Adrenal gland (tissue), 12 donors: ENCODE results near the gene TARBP2. TPM values are rescaled to one million over a fixed set of nuclear protein-coding genes. Genes with fewer than 3 reads are reported as not detected.
A peak's percentile ranks its signal among the peaks of the same experiment; 100 is the strongest.

Source experiments
- DNase-seq, 7 donors: peaks; one replicate each; pipeline ENCODE4 v3.0.0-alpha.2; 2019 to 2020
- H3K27ac ChIP-seq, 5 donors: fragments of 200-600 bp; sonication (generic) in 4 of 5; 1 replicate in 3 of 5; 2 replicates in 2 of 5; pipeline versions ENCODE4 v1.5.1 to v1.8.0; 2016 to 2020; ENCODE audit warnings: mild to moderate bottlenecking in 1 of 5
- H3K27me3 ChIP-seq: fragments of 200-600 bp; 2 replicates; pipeline ENCODE4 v1.8.0; 2021
- H3K36me3 ChIP-seq, 2 donors: fragments of 200-600 bp; replicated peaks in 1 of 2; 1 replicate in 1 of 2; 2 replicates in 1 of 2; pipeline versions ENCODE4 v1.5.1 to v1.8.0; 2018 to 2022
- H3K4me1 ChIP-seq, 2 donors: fragments of 200-600 bp; replicated peaks in 1 of 2; 1 replicate in 1 of 2; 2 replicates in 1 of 2; pipeline versions ENCODE4 v1.5.1 to v1.8.0; 2018 to 2021
- H3K4me3 ChIP-seq, 4 donors: fragments of 200-600 bp; sonication (generic) in 3 of 4; one replicate each; pipeline ENCODE4 v1.5.1; 2016 to 2018
- H3K9me3 ChIP-seq, 3 donors: fragments of 200-600 bp; sonication (generic) in 1 of 3; replicated peaks in 1 of 3; 1 replicate in 2 of 3; 2 replicates in 1 of 3; pipeline versions ENCODE4 v1.5.1 to v1.8.0; 2016 to 2021
- CTCF ChIP-seq, 6 experiments: fragments of 450-650 bp in 4 of 6; fragments of 200-600 bp in 2 of 6; sonication (generic) in 1 of 6; IDR thresholded peaks; 1 replicate in 5 of 6; 2 replicates in 1 of 6; pipeline versions ENCODE4 v1.5.1 to v1.8.0; 2016 to 2021; ENCODE audit warnings: antibody characterized with exemption in 6 of 6, mild to moderate bottlenecking in 2 of 6, moderate library complexity in 1 of 6
- POLR2A ChIP-seq, 2 donors: fragments of 450-650 bp; IDR thresholded peaks; one replicate each; pipeline ENCODE4 v1.6.1; 2017; ENCODE audit warnings: antibody characterized with exemption in 2 of 2, mild to moderate bottlenecking in 2 of 2, moderate library complexity in 1 of 2
- WGBS, 4 donors: extraction: QIAGEN DNeasy Blood & Tissue Kit in 2 of 4; methylation state at CpG; one replicate each; pipeline versions ENCODE4 v1.1.5 to v1.1.7; 2013 to 2017; 5-methylcytosine and 5-hydroxymethylcytosine counted together
- intact Hi-C, 2 donors: fragments of 100-400 bp; cut with DNase I; formaldehyde crosslinking; loops; one replicate each; pipeline versions ENCODE4 v1.14.1 to v1.15.0; 2022 to 2023
- polyA plus RNA-seq, 3 donors: library from polyadenylated mRNA; stranded (reverse); fragments of 200-250 nt in 2 of 3; fragments of 350-450 nt in 1 of 3; fragmentation: Illumina TruSeq in 1 of 3; extraction: RNeasy Lipid Tissue Mini Kit (QIAGEN cat#74804) in 1 of 3; gene quantifications; one replicate each; pipeline ENCODE4 v1.2.3, GENCODE V29; 2013 to 2014
- total RNA-seq, 9 donors: library from RNA; depleted of rRNA in 4 of 9; stranded (reverse); fragments of >200 nt in 4 of 9; fragments of 120-200 nt in 1 of 9; fragmentation: NEBNext Ultra II Directional in 1 of 9; extraction: Animal tissue kit (Norgen Biotek cat#: 25700) in 1 of 9; gene quantifications; one replicate each; pipeline versions ENCODE4 v1.1.0 to v1.2.4, GENCODE V29; 2013 to 2023
- donor health status: healthy with polysubstance abuse.
- donor health status: Bipolar disorder and iron deficiency.
- donor health status: DM: yes; HTN: yes; CAD: no.
- donor health status: DM: no; HTN: no; CAD: no.
- donor health status: DM: no; HTN: no; CAD: no.
- donor health status: DM: yes; HTN: yes; CAD: no.

Gene TARBP2
- total and polyA plus RNA-seq, 12 donors = 14.9 to 72.9 (median 32.8) TPM

DNA sequence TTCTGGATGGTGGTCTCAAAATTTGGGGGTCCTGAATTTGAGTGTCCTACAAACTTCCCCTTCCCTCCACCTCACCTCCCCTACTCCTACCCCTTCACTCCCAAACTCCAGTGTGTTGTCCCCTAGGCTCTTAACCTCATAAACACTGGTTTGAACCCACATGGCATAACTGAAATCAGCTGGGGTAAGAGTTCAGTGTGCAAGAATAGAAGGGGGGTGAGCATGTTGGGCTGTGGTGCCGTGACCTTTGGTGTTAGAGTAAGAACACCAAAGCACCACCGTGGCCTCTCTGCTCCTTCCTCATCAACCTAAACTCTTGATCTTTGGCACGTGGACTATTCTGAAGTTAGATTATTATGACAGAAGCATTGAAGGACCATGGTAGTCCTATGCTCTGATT is 38.1 kb upstream of the TARBP2 start:
- 46 to 58% (median 54%) methylated on average over 3 of the region's 3 CpGs for WGBS, 4 donors
- Histone ChIP-seq H3K27me3 (no peaks in the 10 kb centered on the region), H3K4me3 (no peak overlapping the region), H3K9me3 (no peaks in the 10 kb centered on the region), H3K36me3 (peaks cover 0 to 100% of the 10 kb centered on the region in 2 donors), H3K4me1 (peaks cover 23 to 50% of the 10 kb centered on the region in 2 donors), H3K27ac (peak overlapping the region in 1 of 5 donors; percentile 59)
- no peak for DNase-seq
- intact Hi-C loops = no loop called here
- no peak for TF ChIP-seq POLR2A (IDR thresholded peaks at IDR 0.05)
- no peak for TF ChIP-seq CTCF (IDR thresholded peaks at IDR 0.05)

DNA sequence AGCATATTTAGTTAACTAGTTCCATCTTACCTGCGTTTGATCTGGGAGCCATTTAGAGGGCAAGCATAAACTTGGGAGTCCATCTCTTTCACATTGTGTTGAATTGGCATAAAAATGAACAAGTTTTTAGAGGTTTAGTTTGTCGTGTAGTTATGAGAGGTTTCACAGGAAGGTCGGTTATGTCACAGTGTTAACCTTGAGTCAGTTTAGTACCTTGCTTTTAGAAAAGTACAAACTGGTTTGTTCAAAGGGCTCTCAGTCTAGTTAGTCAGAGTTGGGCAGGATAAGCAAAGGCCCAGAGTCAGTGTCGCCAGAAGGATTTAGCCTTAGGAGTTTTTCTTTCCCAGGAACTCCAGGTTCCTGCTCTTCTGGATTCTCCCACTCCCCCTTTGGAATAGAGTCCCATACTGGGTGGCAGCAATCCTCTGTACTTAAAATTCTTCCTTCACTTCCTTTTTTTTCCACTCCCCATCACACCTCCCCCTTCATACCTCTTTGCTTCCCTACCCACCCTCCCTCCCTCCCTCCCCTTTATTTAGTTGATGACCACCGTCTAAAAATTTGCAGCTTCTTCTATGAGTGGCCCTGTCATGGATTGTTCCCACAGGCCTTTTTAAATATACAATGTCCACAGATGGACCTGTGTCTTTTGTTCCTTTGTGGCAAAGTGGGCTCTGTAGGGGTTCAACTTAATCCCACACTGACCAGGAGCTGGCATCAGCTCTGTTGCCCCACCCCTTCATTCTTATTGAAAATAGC is 37.1 kb upstream of the TARBP2 start:
- peaks cover 23 to 50% of the 10 kb centered on the region in 2 donors for H3K4me1 ChIP-seq
- no peak overlapping the region for H3K4me3 ChIP-seq
- no peaks in the 10 kb centered on the region for H3K27me3 ChIP-seq
- H3K9me3 ChIP-seq = no peaks in the 10 kb centered on the region
- peak overlapping the region in 1 of 5 donors; percentile 54 for H3K27ac ChIP-seq
- WGBS, 4 donors = 28 to 39% (median 34%) methylated on average over 5 of the region's 5 CpGs
- no peak for TF ChIP-seq POLR2A (IDR thresholded peaks at IDR 0.05)
- TF ChIP-seq CTCF (IDR thresholded peaks at IDR 0.05) = no peak
- intact Hi-C loops = no loop called here
- peaks cover 0 to 100% of the 10 kb centered on the region in 2 donors for H3K36me3 ChIP-seq
- no peak for DNase-seq

GRCh38 chr12:53464685-53465418 is 36.2 kb upstream of the TARBP2 start:
- DNase-seq = peak in 1 of 7 donors; percentile 24
- Histone ChIP-seq H3K4me1 (peaks cover 23 to 50% of the 10 kb centered on the region in 2 donors), H3K9me3 (no peaks in the 10 kb centered on the region), H3K27ac (peak overlapping the region in 2 of 5 donors; percentile 11 to 28), H3K27me3 (no peaks in the 10 kb centered on the region), H3K4me3 (no peak overlapping the region), H3K36me3 (peaks cover 0 to 100% of the 10 kb centered on the region in 2 donors)
- 80 to 85% (median 81%) methylated on average over 11 of the region's 11 CpGs for WGBS, 4 donors
- no peak for TF ChIP-seq POLR2A (IDR thresholded peaks at IDR 0.05)
- intact Hi-C loops = no loop called here

DNA sequence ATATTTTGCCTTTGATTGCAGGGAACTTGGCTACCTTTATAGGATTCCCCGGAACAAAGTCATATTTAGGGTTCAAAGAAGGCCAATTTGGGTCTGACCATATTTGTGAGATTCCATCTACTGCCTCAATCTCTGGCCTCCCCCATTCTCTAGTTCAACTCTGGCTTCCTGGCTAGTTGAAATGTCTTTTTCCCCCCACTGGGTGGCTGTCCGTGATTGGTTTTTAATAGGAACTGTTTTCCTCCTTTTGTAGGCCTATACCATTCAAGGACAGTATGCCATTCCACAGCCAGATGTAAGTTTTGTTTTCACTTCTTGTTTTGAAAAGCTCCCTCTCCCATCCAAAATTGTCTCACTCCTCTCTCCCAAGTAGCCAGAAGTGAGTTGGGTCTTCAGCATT is 35.4 kb upstream of the TARBP2 start:
- Histone ChIP-seq H3K4me1 (peaks cover 20 to 44% of the 10 kb centered on the region in 2 donors), H3K36me3 (peaks cover 0 to 100% of the 10 kb centered on the region in 2 donors), H3K9me3 (no peaks in the 10 kb centered on the region), H3K27ac (peak overlapping the region in 2 of 5 donors; percentile 28 to 60), H3K27me3 (no peaks in the 10 kb centered on the region), H3K4me3 (no peak overlapping the region)
- 30 to 40% (median 37%) methylated on average over 2 of the region's 2 CpGs for WGBS, 4 donors
- intact Hi-C loops = no loop called here
- no peak for DNase-seq
- TF ChIP-seq CTCF (IDR thresholded peaks at IDR 0.05) (peak in 1 of 6 experiments; percentile 16), POLR2A (IDR thresholded peaks at IDR 0.05) (no peak)
